ENCODE measurements around the gene PDE8A. TPM values are rescaled to one million over a fixed set of nuclear protein-coding genes. Genes with fewer than 3 reads are reported as not detected.

The PDE8A gene
- total and polyA plus RNA-seq, 2 experiments from 2014 or later: 15.3 to 26.0 TPM

DNA sequence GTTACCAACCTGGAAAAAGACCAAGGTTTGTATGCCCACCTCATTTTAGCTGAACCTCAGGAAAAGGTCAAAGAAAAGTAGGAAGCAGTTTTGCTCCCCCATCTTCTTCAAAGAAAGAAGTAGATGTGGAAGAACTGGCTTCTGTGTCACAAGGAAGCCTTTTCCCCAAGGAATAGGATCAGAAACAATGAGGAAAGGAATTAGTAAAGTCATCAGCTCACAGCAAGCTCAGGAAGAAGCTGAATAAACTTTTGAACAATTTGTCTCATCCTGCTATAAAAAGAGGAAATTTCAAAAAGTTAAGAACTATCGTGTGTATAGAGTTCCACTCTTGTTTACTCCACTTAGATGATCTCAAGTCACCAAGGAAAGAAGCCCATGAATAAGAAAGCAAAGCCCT is 174.2 kb downstream of the PDE8A start:
- Histone ChIP-seq H3K4me1 (ENCODE audit: insufficient read depth) (no peaks in the 10 kb centered on the region), H3K79me2 (no peaks in the 10 kb centered on the region), H4K20me1 (ENCODE audit: insufficient read depth, poor library complexity, severe bottlenecking) (no peaks in the 10 kb centered on the region), H3K36me3 (replicated peaks; ENCODE audit: insufficient read depth, low read depth) (no peaks in the 10 kb centered on the region), H3K4me3 (no peak overlapping the region), H3K9me3 (ENCODE audit: low read depth) (no peaks in the 10 kb centered on the region), H3K27me3 (no peaks in the 10 kb centered on the region), H3K9me2 (replicated peaks; ENCODE audit: insufficient read depth) (no peaks in the 10 kb centered on the region), H3K4me2 (no peak overlapping the region), H3K27ac (no peak overlapping the region), H2AFZ (no peak overlapping the region)
- DNase-seq (ENCODE audit: low spot score): no peak
- WGBS (ENCODE audit: low lambda C conversion rate, missing lambda C conversion rate): 79% methylated on average over 1 of the region's 1 CpG
- TF ChIP-seq EZH2 (IDR thresholded peaks at IDR 0.05; ENCODE audit: borderline replicate concordance) (no peak), EZH2phosphoT487 (IDR thresholded peaks at IDR 0.05; ENCODE audit: low read depth, severe bottlenecking, unreplicated experiment) (no peak)

DNA sequence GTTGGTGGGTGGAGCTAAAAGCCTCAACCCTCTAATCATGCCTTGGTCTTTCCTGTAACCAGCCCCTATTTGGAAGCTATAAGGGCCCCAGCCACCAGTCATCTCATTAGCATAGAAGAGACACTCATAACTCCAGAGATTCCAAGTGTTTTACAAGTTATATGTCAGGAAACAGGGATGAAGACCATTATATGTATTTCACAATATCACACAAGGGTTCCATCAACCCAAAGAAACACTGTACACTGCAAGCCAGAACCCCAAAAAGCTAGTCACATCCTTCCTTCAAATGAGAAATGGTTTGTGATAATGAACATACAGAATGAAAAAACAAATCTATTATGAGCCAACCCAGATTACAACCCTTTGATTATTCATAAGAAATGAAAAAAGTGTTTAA is 175.7 kb downstream of the PDE8A start:
- Histone ChIP-seq H3K4me3 (no peak overlapping the region), H3K27me3 (no peaks in the 10 kb centered on the region), H3K79me2 (no peaks in the 10 kb centered on the region), H3K4me2 (no peak overlapping the region), H3K9me2 (replicated peaks; ENCODE audit: insufficient read depth) (no peaks in the 10 kb centered on the region), H3K4me1 (ENCODE audit: insufficient read depth) (no peaks in the 10 kb centered on the region), H2AFZ (no peak overlapping the region), H3K36me3 (replicated peaks; ENCODE audit: insufficient read depth, low read depth) (no peaks in the 10 kb centered on the region), H4K20me1 (ENCODE audit: insufficient read depth, poor library complexity, severe bottlenecking) (no peaks in the 10 kb centered on the region), H3K27ac (no peak overlapping the region), H3K9me3 (ENCODE audit: low read depth) (no peaks in the 10 kb centered on the region)
- TF ChIP-seq EZH2 (IDR thresholded peaks at IDR 0.05; ENCODE audit: borderline replicate concordance) (no peak), EZH2phosphoT487 (IDR thresholded peaks at IDR 0.05; ENCODE audit: low read depth, severe bottlenecking, unreplicated experiment) (no peak)
- TF ChIP-seq, protein P1, sequence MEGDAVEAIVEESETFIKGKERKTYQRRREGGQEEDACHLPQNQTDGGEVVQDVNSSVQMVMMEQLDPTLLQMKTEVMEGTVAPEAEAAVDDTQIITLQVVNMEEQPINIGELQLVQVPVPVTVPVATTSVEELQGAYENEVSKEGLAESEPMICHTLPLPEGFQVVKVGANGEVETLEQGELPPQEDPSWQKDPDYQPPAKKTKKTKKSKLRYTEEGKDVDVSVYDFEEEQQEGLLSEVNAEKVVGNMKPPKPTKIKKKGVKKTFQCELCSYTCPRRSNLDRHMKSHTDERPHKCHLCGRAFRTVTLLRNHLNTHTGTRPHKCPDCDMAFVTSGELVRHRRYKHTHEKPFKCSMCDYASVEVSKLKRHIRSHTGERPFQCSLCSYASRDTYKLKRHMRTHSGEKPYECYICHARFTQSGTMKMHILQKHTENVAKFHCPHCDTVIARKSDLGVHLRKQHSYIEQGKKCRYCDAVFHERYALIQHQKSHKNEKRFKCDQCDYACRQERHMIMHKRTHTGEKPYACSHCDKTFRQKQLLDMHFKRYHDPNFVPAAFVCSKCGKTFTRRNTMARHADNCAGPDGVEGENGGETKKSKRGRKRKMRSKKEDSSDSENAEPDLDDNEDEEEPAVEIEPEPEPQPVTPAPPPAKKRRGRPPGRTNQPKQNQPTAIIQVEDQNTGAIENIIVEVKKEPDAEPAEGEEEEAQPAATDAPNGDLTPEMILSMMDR (IDR thresholded peaks at IDR 0.05; ENCODE audit: poor library complexity): no peak
- DNase-seq (ENCODE audit: low spot score): no peak

DNA sequence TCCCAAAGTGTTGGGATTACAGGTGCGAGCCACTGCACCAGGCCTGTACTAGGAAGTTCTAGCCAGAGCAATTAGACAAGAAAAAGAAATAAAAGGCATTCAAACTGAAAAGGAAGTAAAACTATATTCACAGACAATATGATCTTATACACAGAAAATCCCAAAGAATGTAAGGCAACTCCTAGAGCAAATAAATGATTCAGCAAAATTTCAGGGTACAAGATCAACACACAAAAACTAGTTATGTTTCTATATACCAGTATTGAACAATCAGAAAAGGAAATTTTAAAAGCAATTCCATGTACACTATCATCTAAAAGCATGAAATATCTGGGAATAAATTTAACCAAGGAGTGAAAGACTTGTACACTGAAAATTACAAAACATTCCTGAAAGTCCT is 180.6 kb downstream of the PDE8A start:
- Histone ChIP-seq H3K9me2 (replicated peaks; ENCODE audit: insufficient read depth) (no peaks in the 10 kb centered on the region), H3K27me3 (no peaks in the 10 kb centered on the region), H3K79me2 (no peaks in the 10 kb centered on the region), H3K4me3 (no peak overlapping the region), H3K4me1 (ENCODE audit: insufficient read depth) (no peaks in the 10 kb centered on the region), H3K27ac (no peak overlapping the region), H3K36me3 (replicated peaks; ENCODE audit: insufficient read depth, low read depth) (no peaks in the 10 kb centered on the region), H3K4me2 (no peak overlapping the region), H3K9me3 (ENCODE audit: low read depth) (no peaks in the 10 kb centered on the region), H4K20me1 (ENCODE audit: insufficient read depth, poor library complexity, severe bottlenecking) (no peaks in the 10 kb centered on the region), H2AFZ (no peak overlapping the region)
- TF ChIP-seq EZH2phosphoT487 (IDR thresholded peaks at IDR 0.05; ENCODE audit: low read depth, severe bottlenecking, unreplicated experiment): no peak
- TF ChIP-seq EZH2 (IDR thresholded peaks at IDR 0.05; ENCODE audit: borderline replicate concordance): no peak
- TF ChIP-seq, protein P1 (IDR thresholded peaks at IDR 0.05; ENCODE audit: poor library complexity): no peak
- no peak for DNase-seq (ENCODE audit: low spot score)
- WGBS (ENCODE audit: low lambda C conversion rate, missing lambda C conversion rate): 100% methylated on average over 1 of the region's 1 CpG

DNA sequence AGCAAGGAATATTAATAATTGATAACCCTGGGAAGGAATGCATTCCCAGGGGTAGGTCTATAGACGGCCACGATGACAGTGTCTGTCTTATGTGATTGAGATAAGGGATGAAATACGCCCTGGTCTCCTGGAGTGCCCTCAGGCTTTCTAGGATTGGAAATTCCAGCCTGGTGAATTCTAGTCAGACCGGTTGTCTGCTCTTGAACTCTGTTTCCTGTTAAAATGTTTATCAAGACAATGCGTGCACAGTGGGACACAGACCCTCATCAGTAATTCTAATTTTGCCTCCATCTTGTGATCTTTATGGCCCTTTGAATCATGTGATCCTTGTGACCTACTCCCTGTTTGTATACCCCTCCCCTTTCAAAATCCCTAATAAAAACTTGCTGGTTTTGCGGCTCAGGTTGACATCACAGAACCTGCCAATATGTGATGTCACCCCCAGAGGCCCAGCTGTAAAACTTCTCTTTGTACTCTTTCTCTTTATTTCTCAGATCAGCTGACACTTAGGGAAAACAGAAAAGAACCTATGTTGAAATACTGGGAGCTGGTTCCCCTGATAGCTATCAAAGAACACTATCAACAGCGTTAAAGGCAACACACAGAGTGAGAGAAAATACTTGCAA is 183.3 kb downstream of the PDE8A start:
- H3K9me2 ChIP-seq (replicated peaks; ENCODE audit: insufficient read depth): no peaks in the 10 kb centered on the region
- peak; percentile 43 for DNase-seq (ENCODE audit: low spot score)
- H3K36me3 ChIP-seq (replicated peaks; ENCODE audit: insufficient read depth, low read depth): no peaks in the 10 kb centered on the region
- no peak overlapping the region for H3K4me2 ChIP-seq
- TF ChIP-seq, protein P1 (IDR thresholded peaks at IDR 0.05; ENCODE audit: poor library complexity): no peak
- no peak for TF ChIP-seq EZH2 (IDR thresholded peaks at IDR 0.05; ENCODE audit: borderline replicate concordance)
- H2AFZ ChIP-seq: no peak overlapping the region
- peak overlapping the region; percentile 69 for H3K27ac ChIP-seq
- H3K27me3 ChIP-seq: no peaks in the 10 kb centered on the region
- H3K4me3 ChIP-seq: no peak overlapping the region
- 46% methylated on average over 7 of the region's 7 CpGs for WGBS (ENCODE audit: low lambda C conversion rate, missing lambda C conversion rate)
- H4K20me1 ChIP-seq (ENCODE audit: insufficient read depth, poor library complexity, severe bottlenecking): no peaks in the 10 kb centered on the region
- no peaks in the 10 kb centered on the region for H3K4me1 ChIP-seq (ENCODE audit: insufficient read depth)
- H3K79me2 ChIP-seq: no peaks in the 10 kb centered on the region
- H3K9me3 ChIP-seq (ENCODE audit: low read depth): no peaks in the 10 kb centered on the region
